ENCODE measurements around the gene BTBD8. TPM values are rescaled to one million over a fixed set of nuclear protein-coding genes. Genes with fewer than 3 reads are reported as not detected.

Gene BTBD8
- total and polyA plus RNA-seq, 8 donors, result 0.44 to 12.5 (median 2.5) TPM

- no peak overlapping the region for H3K27ac ChIP-seq
- no peak for TF ChIP-seq POLR2AphosphoS5 (IDR thresholded peaks at IDR 0.05)
- no peak for TF ChIP-seq CTCF (IDR thresholded peaks at IDR 0.05)
- TF ChIP-seq POLR2A (IDR thresholded peaks at IDR 0.05), result no peak
- no peak for TF ChIP-seq EP300 (IDR thresholded peaks at IDR 0.05)
- intact Hi-C loops (cut with DNase I; ENCODE audit: low total_unique reads), result no loop called here
- peaks cover 0 to 3% (median 0%) of the 10 kb centered on the region in 3 donors for H3K27me3 ChIP-seq
- peaks cover 0 to 4% (median 0%) of the 10 kb centered on the region in 4 donors for H3K36me3 ChIP-seq
- DNase-seq, result no peak
- no peak overlapping the region for H3K4me3 ChIP-seq
- peaks cover 0 to 5% (median 0%) of the 10 kb centered on the region in 4 donors for H3K9me3 ChIP-seq
- no peaks in the 10 kb centered on the region for H3K4me1 ChIP-seq
These were observed 16.2 kb downstream of the BTBD8 start for GRCh38 chr1:92096317-92096716.

- H3K27ac ChIP-seq, result no peak overlapping the region
- TF ChIP-seq EP300 (IDR thresholded peaks at IDR 0.05) (no peak), POLR2AphosphoS5 (IDR thresholded peaks at IDR 0.05) (no peak), POLR2A (IDR thresholded peaks at IDR 0.05) (no peak), CTCF (IDR thresholded peaks at IDR 0.05) (no peak)
- whole genome bisulfite sequencing, 5 donors, result 76 to 87% (median 86%) methylated on average over 3 of the region's 3 CpGs
These were observed 25.5 kb downstream of the BTBD8 start for GRCh38 chr1:92105546-92106081.

GRCh38 chr1:92108631-92109030 is 28.5 kb downstream of the BTBD8 start:
- DNase-seq, result no peak

More at GRCh38 chr1:92105546-92106081, 25.5 kb downstream of the BTBD8 start:
- no peak overlapping the region for H3K4me3 ChIP-seq
- H3K27me3 ChIP-seq, result no peaks in the 10 kb centered on the region
- H3K4me1 ChIP-seq, result no peaks in the 10 kb centered on the region
- H3K9me3 ChIP-seq, result no peaks in the 10 kb centered on the region
- peaks cover 0 to 35% (median 15%) of the 10 kb centered on the region in 4 donors for H3K36me3 ChIP-seq
- DNase-seq, result no peak
- intact Hi-C loops (cut with DNase I; ENCODE audit: low total_unique reads), result no loop called here

GRCh38 chr1:92117526-92117925 is 37.4 kb downstream of the BTBD8 start:
- Histone ChIP-seq H3K27ac (no peak overlapping the region), H3K4me1 (no peaks in the 10 kb centered on the region), H3K4me3 (no peak overlapping the region), H3K36me3 (peaks cover 0 to 11% (median 0%) of the 10 kb centered on the region in 4 donors), H3K27me3 (no peaks in the 10 kb centered on the region), H3K9me3 (no peaks in the 10 kb centered on the region)
- peak in 1 of 2 donors; percentile 3 for DNase-seq
- intact Hi-C loops (cut with DNase I; ENCODE audit: low total_unique reads), result no loop called here
- TF ChIP-seq CTCF (IDR thresholded peaks at IDR 0.05) (no peak), POLR2A (IDR thresholded peaks at IDR 0.05) (no peak), EP300 (IDR thresholded peaks at IDR 0.05) (no peak), POLR2AphosphoS5 (IDR thresholded peaks at IDR 0.05) (no peak)
- WGBS, 5 donors, result 48 to 69% (median 64%) methylated on average over 2 of the region's 2 CpGs

More at GRCh38 chr1:92108631-92109030, 28.5 kb downstream of the BTBD8 start:
- no peak overlapping the region for H3K27ac ChIP-seq
- TF ChIP-seq CTCF (IDR thresholded peaks at IDR 0.05), result no peak
- TF ChIP-seq POLR2AphosphoS5 (IDR thresholded peaks at IDR 0.05), result no peak
- no peak for TF ChIP-seq EP300 (IDR thresholded peaks at IDR 0.05)
- TF ChIP-seq POLR2A (IDR thresholded peaks at IDR 0.05), result no peak
- peaks cover 0 to 26% (median 5%) of the 10 kb centered on the region in 4 donors for H3K36me3 ChIP-seq
- intact Hi-C loops (cut with DNase I; ENCODE audit: low total_unique reads), result no loop called here
- no peaks in the 10 kb centered on the region for H3K27me3 ChIP-seq
- H3K4me1 ChIP-seq, result no peaks in the 10 kb centered on the region
- WGBS, 5 donors, result 38 to 69% (median 60%) methylated on average over 2 of the region's 2 CpGs
- H3K4me3 ChIP-seq, result no peak overlapping the region
- H3K9me3 ChIP-seq, result no peaks in the 10 kb centered on the region
